Fibroblast of mammary gland (primary cell): ENCODE measurements around the gene CEP350.
"Not testable (repeated sequence)": the region's sequence is repeated elsewhere in the genome, so short reads cannot be mapped to it uniquely, and the experiment has no call there.

Experiments
- DNase-seq: peaks from one replicate; pipeline ENCODE4 v3.0.0-alpha.2; 2010; ENCODE audit warnings: low read depth
- H3K4me3 ChIP-seq: 2 replicates; pipeline ENCODE4 v1.5.1; 2011; ENCODE audit warnings: low read depth, mild to moderate bottlenecking, low read length, moderate library complexity; ENCODE audit not compliant: control insufficient read depth
- CTCF ChIP-seq: conservative IDR thresholded peaks from 2 replicates; pipeline ENCODE4 v1.5.1; 2011; ENCODE audit warnings: low read depth, low read length, inconsistent platforms; ENCODE audit not compliant: control insufficient read depth, insufficient read depth

Gene CEP350

GRCh38 chr1:179990847-179991246 lies 36.2 kb downstream of the CEP350 start:
- TF ChIP-seq CTCF: no peak
- no peak overlapping the region for H3K4me3 ChIP-seq
- DNase-seq: no peak

GRCh38 chr1:179995576-179995975 lies 41.0 kb downstream of the CEP350 start:
- TF ChIP-seq CTCF: no peak
- H3K4me3 ChIP-seq: no peak overlapping the region
- peak; percentile 14 for DNase-seq

DNA sequence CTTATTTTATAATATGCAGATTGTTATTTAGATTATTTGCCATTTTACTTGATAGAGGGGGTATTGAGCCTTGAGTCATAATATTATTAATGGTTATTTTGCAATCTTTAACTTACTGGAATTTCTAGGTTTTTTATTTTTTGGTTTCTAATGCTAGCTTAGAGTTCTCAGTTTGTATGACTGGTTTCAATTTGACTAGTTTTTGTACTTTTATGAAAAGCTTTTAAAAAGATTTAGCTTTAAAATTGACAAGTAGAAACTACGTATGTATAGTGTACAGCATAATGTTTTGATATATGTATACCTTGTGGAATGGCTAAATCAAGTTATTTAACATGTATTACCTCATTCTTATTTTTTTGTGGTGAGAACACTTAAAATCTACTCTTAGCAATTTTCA lies 41.5 kb downstream of the CEP350 start:
- no peak overlapping the region for H3K4me3 ChIP-seq
- TF ChIP-seq CTCF: no peak
- DNase-seq: no peak

DNA sequence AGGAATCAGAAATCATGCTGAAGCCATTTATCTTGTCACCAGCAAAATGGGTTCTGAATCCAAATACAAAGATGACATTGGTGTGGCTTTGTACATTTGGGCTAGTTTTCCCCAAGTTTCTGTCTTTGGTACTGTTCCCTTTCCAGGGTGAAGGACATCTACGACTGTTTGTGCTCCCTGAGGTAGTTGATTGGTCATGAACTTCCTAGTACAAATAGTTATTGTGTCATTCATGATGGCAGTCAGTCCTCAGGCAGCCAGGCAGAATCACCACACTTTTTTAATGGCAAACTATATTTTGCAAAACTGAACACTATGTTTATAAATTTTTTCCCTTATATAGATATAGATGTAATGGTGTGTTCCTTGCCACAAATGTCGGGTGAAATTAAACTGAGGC lies 46.0 kb downstream of the CEP350 start:
- TF ChIP-seq CTCF: no peak
- no peak overlapping the region for H3K4me3 ChIP-seq
- DNase-seq: no peak

- no peak for TF ChIP-seq CTCF
Measured at GRCh38 chr1:180002437-180002836, 47.8 kb downstream of the CEP350 start.

GRCh38 chr1:180003026-180003695 lies 48.6 kb downstream of the CEP350 start:
- no peak overlapping the region for H3K4me3 ChIP-seq
- DNase-seq: no peak
- TF ChIP-seq CTCF: no peak

More at GRCh38 chr1:180002437-180002836, 47.8 kb downstream of the CEP350 start:
- no peak for DNase-seq
- no peak overlapping the region for H3K4me3 ChIP-seq

- DNase-seq, H3K4me3 ChIP-seq: not testable (repeated sequence)
Measured at GRCh38 chr1:180006762-180007161, 52.2 kb downstream of the CEP350 start.
